K562 (cell line): ENCODE measurements around the gene INTS6. TPM values are rescaled to one million over a fixed set of nuclear protein-coding genes. Genes with fewer than 3 reads are reported as not detected.
A peak's percentile ranks its signal among the peaks of the same experiment; 100 is the strongest.

ENCODE experiments used
- ATAC-seq: fragments of 200-7000 bp; cut with Tn5 transposase; 3 replicates; pipeline ENCODE4 v1.9.1; 2020; ENCODE audit warnings: moderate library complexity
- BruUV-seq: library from RNA; stranded (reverse); fragments of 400-500 nt; replicated peaks from 2 replicates; lab custom pipeline; 2021; lab: Mats Ljungman, UMichigan
- CTCF ChIA-PET: fragments of 300-600 bp; formaldehyde crosslinking; extraction: SDS; loops from one replicate; lab custom pipeline; 2021; ENCODE audit warnings: low intra/inter-chr PET ratio; lab: Yijun Ruan, JAX
- POLR2A ChIA-PET: fragments of 300-600, 350-650 bp; sonication (Branson Sonifier 250); formaldehyde crosslinking; extraction: SDS; loops from one replicate; lab custom pipeline; 2021; ENCODE audit warnings: antibody characterized with exemption, inconsistent platforms; lab: Yijun Ruan, JAX
- DNase-seq, 4 experiments: peaks; one replicate each; pipeline versions ENCODE4 v3.0.0 to v3.0.0-alpha.2; 2011 to 2018; ENCODE audit warnings: low spot score in 3 of 4, mixed read lengths in 3 of 4; ENCODE audit errors: extremely low read depth in 1 of 4
- FAIRE-seq: peaks from 2 replicates; lab custom pipeline; 2011; peaks lifted over from hg19 to GRCh38; lab: Jason Lieb, UNC
- H2AFZ ChIP-seq: 2 replicates; pipeline ENCODE4 v1.6.0; 2011; ENCODE audit warnings: low read depth, low read length, control low read depth, inconsistent platforms
- H3K27ac ChIP-seq: fragments of 200-600 bp; 3 replicates; pipeline ENCODE4 v1.8.0; 2011; ENCODE audit warnings: low read depth, mild to moderate bottlenecking, control low read depth, inconsistent platforms, low read length, moderate library complexity, mixed read lengths; ENCODE audit errors: extremely low read depth
- H3K27me3 ChIP-seq, 2 experiments: fragments of 300-600 bp in 1 of 2; 2 replicates in 1 of 2; 3 replicates in 1 of 2; pipeline versions ENCODE4 v1.6.0 to v1.8.0; 2011; ENCODE audit warnings: inconsistent platforms in 2 of 2, low read length in 2 of 2, mild to moderate bottlenecking in 1 of 2, mixed read lengths in 1 of 2, moderate library complexity in 1 of 2; ENCODE audit not compliant: control insufficient read depth in 2 of 2, insufficient read depth in 2 of 2
- H3K36me3 ChIP-seq: fragments of 300-600 bp; 3 replicates; pipeline ENCODE4 v1.8.0; 2011; ENCODE audit warnings: mild to moderate bottlenecking, low read length, inconsistent platforms; ENCODE audit not compliant: control insufficient read depth, insufficient read depth
- H3K4me1 ChIP-seq, 2 experiments: fragments of 200-600 bp in 1 of 2; replicated peaks in 1 of 2; 2 replicates in 1 of 2; 3 replicates in 1 of 2; pipeline versions ENCODE4 v1.5.1 to v1.8.0; 2011; ENCODE audit warnings: inconsistent platforms in 2 of 2, low read length in 2 of 2, mild to moderate bottlenecking in 1 of 2, mixed read lengths in 1 of 2, moderate library complexity in 1 of 2; ENCODE audit not compliant: control insufficient read depth in 2 of 2, insufficient read depth in 2 of 2
- H3K4me2 ChIP-seq: 2 replicates; pipeline ENCODE4 v1.6.1; 2011; ENCODE audit warnings: low read length, control low read depth, inconsistent platforms, mixed read lengths; ENCODE audit not compliant: insufficient read depth
- H3K4me3 ChIP-seq: fragments of 200-600 bp; sonication (generic), shearing (Covaris generic); 2 replicates; pipeline ENCODE4 v1.5.1; 2016; ENCODE audit warnings: control low read depth, inconsistent platforms
- H3K79me2 ChIP-seq: fragments of 200-600 bp; 3 replicates; pipeline ENCODE4 v1.8.0; 2011; ENCODE audit warnings: low read length, inconsistent platforms; ENCODE audit not compliant: control insufficient read depth, insufficient read depth
- H3K9ac ChIP-seq, 2 experiments: 2 replicates each; pipeline versions ENCODE4 v1.6.0 to v1.6.1; 2011; ENCODE audit warnings: low read depth in 2 of 2, low read length in 2 of 2, control low read depth in 1 of 2, inconsistent platforms in 1 of 2, mild to moderate bottlenecking in 1 of 2, mixed read lengths in 1 of 2; ENCODE audit not compliant: insufficient read depth in 1 of 2
- H3K9me1 ChIP-seq: one replicate; pipeline ENCODE4 v1.6.0; 2011; ENCODE audit warnings: inconsistent platforms, mild to moderate bottlenecking, low read length, moderate library complexity; ENCODE audit not compliant: control insufficient read depth, insufficient read depth
- H3K9me3 ChIP-seq: replicated peaks from 2 replicates; pipeline ENCODE4 v1.5.1; 2011; ENCODE audit warnings: low read depth, low read length, inconsistent platforms; ENCODE audit not compliant: control insufficient read depth, insufficient read depth
- H4K20me1 ChIP-seq: replicated peaks from 2 replicates; pipeline ENCODE4 v1.6.1; 2011; ENCODE audit warnings: low read length, inconsistent platforms, mixed read lengths; ENCODE audit not compliant: control insufficient read depth, insufficient read depth
- CBFA2T2 ChIP-seq: fragments of 450-650 bp; conservative IDR thresholded peaks from 2 replicates; pipeline ENCODE4 v1.6.1; 2017; ENCODE audit warnings: mild to moderate bottlenecking
- CBFA2T3 ChIP-seq: fragments of 450-650 bp; IDR thresholded peaks from 2 replicates; pipeline ENCODE4 v1.6.1; 2017
- FOXK1 ChIP-seq: sonication (generic); formaldehyde crosslinking; IDR thresholded peaks from 2 replicates; pipeline ENCODE4 v1.8.0; 2022; ENCODE audit warnings: missing genetic modification reagents, mild to moderate bottlenecking, borderline replicate concordance
- LARP7 ChIP-seq: fragments of 450-650 bp; IDR thresholded peaks from 2 replicates; pipeline ENCODE4 v1.6.1; 2016
- MEF2D ChIP-seq: conservative IDR thresholded peaks from 2 replicates; pipeline ENCODE4 v1.6.1; 2016; ENCODE audit warnings: low read depth, missing genetic modification characterization, missing compliant biosample characterization
- MYNN ChIP-seq, 2 experiments: sonication (generic); formaldehyde crosslinking in 1 of 2; IDR thresholded peaks; 2 replicates each; pipeline versions ENCODE4 v1.5.0 to v1.6.1; 2016 to 2020; ENCODE audit warnings: antibody characterized with exemption in 1 of 2, missing genetic modification reagents in 1 of 2
- NFE2L1 ChIP-seq: fragments of 450-650 bp; IDR thresholded peaks from 2 replicates; pipeline ENCODE4 v1.6.1; 2016; ENCODE audit warnings: missing genetic modification characterization, low read depth, mild to moderate bottlenecking, missing compliant biosample characterization, moderate library complexity, borderline replicate concordance
- NFRKB ChIP-seq: fragments of 450-650 bp; IDR thresholded peaks from 2 replicates; pipeline ENCODE4 v1.6.1; 2016; ENCODE audit warnings: low read depth
- NFXL1 ChIP-seq: fragments of 450-650 bp; formaldehyde crosslinking; IDR thresholded peaks from 2 replicates; pipeline ENCODE4 v1.4.0; 2021; ENCODE audit warnings: mild to moderate bottlenecking
- PML ChIP-seq: IDR thresholded peaks from 2 replicates; pipeline ENCODE4 v1.6.1; 2012; ENCODE audit warnings: low read length, inconsistent platforms
- RBBP5 ChIP-seq: fragments of 200-600 bp; sonication (generic); IDR thresholded peaks from 2 replicates; pipeline ENCODE4 v1.6.1; 2012; ENCODE audit warnings: borderline replicate concordance, mild to moderate bottlenecking, low read length, control low read depth, inconsistent platforms; ENCODE audit not compliant: insufficient read depth, poor library complexity, severe bottlenecking
- SAFB ChIP-seq: fragments of 200-400 bp; formaldehyde crosslinking; IDR thresholded peaks from 2 replicates; pipeline ENCODE4 v1.6.1; 2017; ENCODE audit warnings: low read depth, low read length, borderline replicate concordance
- TAL1 ChIP-seq: fragments of 450-650 bp; IDR thresholded peaks from 2 replicates; pipeline ENCODE4 v1.6.1; 2016; ENCODE audit warnings: mild to moderate bottlenecking
- TCF3 ChIP-seq: sonication (generic); formaldehyde crosslinking; IDR thresholded peaks from 2 replicates; pipeline ENCODE4 v1.4.0; 2020; ENCODE audit warnings: mild to moderate bottlenecking, missing genetic modification reagents
- ZNF41 ChIP-seq: fragments of 250-450 bp; sonication (Bioruptor Pico); conservative IDR thresholded peaks from 2 replicates; pipeline ENCODE4 v1.4.0; 2020; ENCODE audit warnings: mild to moderate bottlenecking
- ZNF584 ChIP-seq: fragments of 200-800 bp; sonication (Bioruptor generic); IDR thresholded peaks from 2 replicates; pipeline ENCODE4 v1.6.1; 2016; ENCODE audit warnings: low read depth, mild to moderate bottlenecking, missing genetic modification characterization, missing compliant biosample characterization
- WGBS: fragments of 100-300 bp; shearing (Covaris generic); methylation state at CpG from one replicate; pipeline ENCODE4 v1.1.6; 2016; ENCODE audit warnings: low coverage, mixed read lengths; ENCODE audit not compliant: insufficient coverage; ENCODE audit errors: missing lambda C conversion rate; 5-methylcytosine and 5-hydroxymethylcytosine counted together
- in situ Hi-C: fragments of 300-500 bp; cut with MboI; formaldehyde crosslinking; loops from 4 replicates; pipeline ENCODE4 v1.15.0; 2018; ENCODE audit warnings: inconsistent platforms, mixed read lengths
- intact Hi-C: fragments of 100-400 bp; cut with micrococcal nuclease; formaldehyde crosslinking; loops from 2 replicates; pipeline ENCODE4 v1.14.2; 2022
- polyA plus RNA-seq, 8 experiments: library from polyadenylated mRNA; depleted of rRNA in 4 of 8; stranded (reverse) in 5 of 8; unstranded in 3 of 8; fragments of >200 nt; fragmentation: Nextera tagmentation in 2 of 8; fragmentation: Illumina TruSeq in 1 of 8; extraction: Ambion mirVana in 2 of 8; extraction: Trizol in 1 of 8; gene quantifications; 2 replicates each; pipeline versions ENCODE4 v1.2.1 to v1.2.3, GENCODE V29; 2011 to 2014; ENCODE audit warnings: inconsistent platforms in 1 of 8, missing spikeins in 1 of 8
- total RNA-seq, 7 experiments: library from RNA; depleted of rRNA in 6 of 7; stranded (reverse); fragments of >200 nt in 6 of 7; fragmentation: Illumina TruSeq in 2 of 7; extraction: Trizol in 2 of 7; gene quantifications; 2 replicates each; pipeline versions ENCODE4 v1.2.1 to v1.2.3, GENCODE V29; 2011 to 2021; ENCODE audit warnings: low replicate concordance in 1 of 7
- TF ChIP-seq, protein P1 (sequence below): fragments of 250-450 bp; sonication (Bioruptor Pico); IDR thresholded peaks from 2 replicates; pipeline ENCODE4 v1.4.0; 2020
- TF ChIP-seq, protein P2 (sequence below): fragments of 450-650 bp; IDR thresholded peaks from 2 replicates; pipeline ENCODE4 v1.6.1; 2016; ENCODE audit warnings: mild to moderate bottlenecking
- TF ChIP-seq, protein P3 (sequence below): sonication (generic); formaldehyde crosslinking; IDR thresholded peaks from 2 replicates; pipeline ENCODE4 v1.8.0; 2022; ENCODE audit warnings: missing genetic modification reagents, mild to moderate bottlenecking, moderate library complexity, borderline replicate concordance

Gene INTS6
- total and polyA plus RNA-seq, 9 of the 15 experiments (the other 6 are each of a cell fraction or from before 2014, with no cell fraction given): 3.7 to 29.8 (median 16.1) TPM

DNA sequence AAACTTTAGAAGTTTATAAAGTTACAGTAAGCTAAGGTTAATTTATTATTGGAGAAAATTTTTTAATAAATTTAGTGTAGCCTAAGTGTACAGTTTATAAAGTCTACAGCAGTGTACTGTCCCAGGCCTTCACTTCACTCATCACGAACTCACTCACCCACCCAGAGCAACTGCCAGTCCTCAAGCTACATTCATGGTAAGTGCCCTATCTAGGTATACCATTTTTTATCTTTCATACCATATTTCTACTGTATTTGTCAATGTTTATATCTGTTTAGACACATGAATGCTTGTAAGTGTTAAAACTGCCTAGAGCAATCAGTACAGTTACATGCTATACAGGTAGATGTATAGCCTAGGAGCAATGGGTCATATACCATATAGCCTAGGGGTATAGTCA, 12.5 kb downstream of the INTS6 start:
- in situ Hi-C loops: loop anchor here (10.0 to 25.0 kb wide), 2 partner anchors 354 to 697 kb away; partner anchors contain the start of gene NEK5
- WGBS: 31% methylated on average over 1 of the region's 1 CpG
- Histone ChIP-seq H4K20me1 (no peaks in the 10 kb centered on the region), H3K9ac (no peak overlapping the region), H2AFZ (no peak overlapping the region), H3K79me2 (no peaks in the 10 kb centered on the region), H3K4me3 (no peak overlapping the region), H3K4me2 (no peak overlapping the region), H3K9me1 (peaks cover 6% of the 10 kb centered on the region), H3K27ac (no peak overlapping the region), H3K27me3 (no peaks in the 10 kb centered on the region), H3K9me3 (no peaks in the 10 kb centered on the region), H3K4me1 (peaks cover 0 to 7% of the 10 kb centered on the region in 2 experiments; a peak in 3 of 5 replicates), H3K36me3 (peaks cover 11% of the 10 kb centered on the region; the same call in 2 of the 3 replicates)
- FAIRE-seq (no peak), ATAC-seq (peak; percentile 74), DNase-seq (peak in 1 of 4 experiments; percentile 5)
- intact Hi-C loops: no loop called here
- ChIA-PET POLR2A (interaction anchor here (0.5 to 1.5 kb wide), 4 partner anchors 10 to 362 kb away, joined by 3 to 7 read pairs (median 4); partner anchors contain the start of gene INTS6), CTCF (no interaction called here)
- BruUV-seq: no TSS peak
- TF ChIP-seq LARP7: no peak
- TF ChIP-seq, protein P1, sequence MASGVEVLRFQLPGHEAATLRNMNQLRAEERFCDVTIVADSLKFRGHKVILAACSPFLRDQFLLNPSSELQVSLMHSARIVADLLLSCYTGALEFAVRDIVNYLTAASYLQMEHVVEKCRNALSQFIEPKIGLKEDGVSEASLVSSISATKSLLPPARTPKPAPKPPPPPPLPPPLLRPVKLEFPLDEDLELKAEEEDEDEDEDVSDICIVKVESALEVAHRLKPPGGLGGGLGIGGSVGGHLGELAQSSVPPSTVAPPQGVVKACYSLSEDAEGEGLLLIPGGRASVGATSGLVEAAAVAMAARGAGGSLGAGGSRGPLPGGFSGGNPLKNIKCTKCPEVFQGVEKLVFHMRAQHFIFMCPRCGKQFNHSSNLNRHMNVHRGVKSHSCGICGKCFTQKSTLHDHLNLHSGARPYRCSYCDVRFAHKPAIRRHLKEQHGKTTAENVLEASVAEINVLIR (CRISPR knock-in tag): no peak
- TF ChIP-seq SAFB: no peak
- TF ChIP-seq ZNF41 (CRISPR knock-in tag): no peak
- TF ChIP-seq PML: no peak
- TF ChIP-seq TAL1: peak; percentile 31; the same call in 1 of the 2 replicates
- peak; percentile 67 for TF ChIP-seq CBFA2T3
- TF ChIP-seq ZNF584: no peak
- TF ChIP-seq CBFA2T2: peak; percentile 41; the same call in 1 of the 2 replicates
- no peak for TF ChIP-seq NFRKB
- no peak for TF ChIP-seq NFE2L1 (tag)
- TF ChIP-seq, protein P2, sequence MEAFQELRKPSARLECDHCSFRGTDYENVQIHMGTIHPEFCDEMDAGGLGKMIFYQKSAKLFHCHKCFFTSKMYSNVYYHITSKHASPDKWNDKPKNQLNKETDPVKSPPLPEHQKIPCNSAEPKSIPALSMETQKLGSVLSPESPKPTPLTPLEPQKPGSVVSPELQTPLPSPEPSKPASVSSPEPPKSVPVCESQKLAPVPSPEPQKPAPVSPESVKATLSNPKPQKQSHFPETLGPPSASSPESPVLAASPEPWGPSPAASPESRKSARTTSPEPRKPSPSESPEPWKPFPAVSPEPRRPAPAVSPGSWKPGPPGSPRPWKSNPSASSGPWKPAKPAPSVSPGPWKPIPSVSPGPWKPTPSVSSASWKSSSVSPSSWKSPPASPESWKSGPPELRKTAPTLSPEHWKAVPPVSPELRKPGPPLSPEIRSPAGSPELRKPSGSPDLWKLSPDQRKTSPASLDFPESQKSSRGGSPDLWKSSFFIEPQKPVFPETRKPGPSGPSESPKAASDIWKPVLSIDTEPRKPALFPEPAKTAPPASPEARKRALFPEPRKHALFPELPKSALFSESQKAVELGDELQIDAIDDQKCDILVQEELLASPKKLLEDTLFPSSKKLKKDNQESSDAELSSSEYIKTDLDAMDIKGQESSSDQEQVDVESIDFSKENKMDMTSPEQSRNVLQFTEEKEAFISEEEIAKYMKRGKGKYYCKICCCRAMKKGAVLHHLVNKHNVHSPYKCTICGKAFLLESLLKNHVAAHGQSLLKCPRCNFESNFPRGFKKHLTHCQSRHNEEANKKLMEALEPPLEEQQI: no peak
- TF ChIP-seq MYNN (IDR thresholded peaks at IDR 0.05): no peak
- no peak for TF ChIP-seq MYNN (CRISPR knock-in tag; IDR thresholded peaks at IDR 0.05)
- no peak for TF ChIP-seq NFXL1 (CRISPR knock-in tag)
- no peak for TF ChIP-seq FOXK1 (CRISPR knock-in tag)
- TF ChIP-seq, protein P3, sequence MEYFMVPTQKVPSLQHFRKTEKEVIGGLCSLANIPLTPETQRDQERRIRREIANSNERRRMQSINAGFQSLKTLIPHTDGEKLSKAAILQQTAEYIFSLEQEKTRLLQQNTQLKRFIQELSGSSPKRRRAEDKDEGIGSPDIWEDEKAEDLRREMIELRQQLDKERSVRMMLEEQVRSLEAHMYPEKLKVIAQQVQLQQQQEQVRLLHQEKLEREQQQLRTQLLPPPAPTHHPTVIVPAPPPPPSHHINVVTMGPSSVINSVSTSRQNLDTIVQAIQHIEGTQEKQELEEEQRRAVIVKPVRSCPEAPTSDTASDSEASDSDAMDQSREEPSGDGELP (CRISPR knock-in tag): no peak
- peak; percentile 29; the same call in 1 of the 2 replicates for TF ChIP-seq TCF3
- no peak for TF ChIP-seq MEF2D (tag)
- no peak for TF ChIP-seq RBBP5
